GM18505 (cell line): ENCODE data around the gene IGSF6.
"Not testable (repeated sequence)": the region's sequence is repeated elsewhere in the genome, so short reads cannot be mapped to it uniquely, and the experiment has no call there.

ENCODE experiments used
- ATAC-seq: cut with Tn5 transposase; IDR thresholded peaks from one replicate; pipeline ENCODE4 v1.9.1; 2021; ENCODE audit not compliant: unreplicated experiment
- POLR2A ChIP-seq: IDR thresholded peaks from 4 replicates; pipeline ENCODE4 v1.6.1; 2011; ENCODE audit warnings: borderline replicate concordance; ENCODE audit not compliant: insufficient read depth, insufficient read length; ENCODE audit errors: extremely low read depth

IGSF6 gene

DNA sequence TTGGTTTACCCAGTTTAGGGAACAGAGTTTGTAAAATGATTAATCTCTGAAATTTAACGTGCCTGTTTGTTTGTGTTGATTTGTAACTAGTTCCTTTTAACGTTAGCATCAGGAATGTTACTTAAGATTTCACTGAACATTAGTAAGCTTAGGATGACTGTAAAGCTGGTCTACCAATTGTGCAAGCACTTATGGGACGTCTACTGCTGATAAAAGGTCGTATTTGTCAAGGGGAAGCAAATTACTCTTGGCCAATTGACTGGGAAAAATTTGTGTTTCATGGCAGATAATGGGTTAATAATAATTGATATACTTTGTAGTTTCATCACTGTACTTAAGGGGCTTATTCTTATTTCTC lies 41.2 kb downstream of the IGSF6 start:
- ATAC-seq: no peak
- no peak for TF ChIP-seq POLR2A

DNA sequence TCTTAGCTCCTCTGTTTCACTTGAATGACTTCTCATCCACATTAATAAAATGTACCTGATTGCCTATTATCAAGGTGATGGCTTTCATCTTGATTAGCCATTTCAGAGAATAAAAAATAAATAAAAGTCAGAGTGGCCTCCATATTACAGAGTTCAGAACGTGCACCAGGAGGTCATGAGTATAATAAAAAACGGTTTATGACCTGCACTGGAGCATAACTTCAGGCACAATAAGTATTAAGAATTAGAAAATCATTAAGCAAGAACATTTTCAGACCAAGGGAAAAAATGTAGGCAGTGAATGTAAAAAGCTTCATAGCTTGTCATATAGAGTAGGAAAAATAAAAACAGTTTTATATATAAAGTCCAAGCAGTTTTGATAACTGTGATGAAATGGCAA lies 41.6 kb downstream of the IGSF6 start:
- ATAC-seq: no peak
- no peak for TF ChIP-seq POLR2A

DNA sequence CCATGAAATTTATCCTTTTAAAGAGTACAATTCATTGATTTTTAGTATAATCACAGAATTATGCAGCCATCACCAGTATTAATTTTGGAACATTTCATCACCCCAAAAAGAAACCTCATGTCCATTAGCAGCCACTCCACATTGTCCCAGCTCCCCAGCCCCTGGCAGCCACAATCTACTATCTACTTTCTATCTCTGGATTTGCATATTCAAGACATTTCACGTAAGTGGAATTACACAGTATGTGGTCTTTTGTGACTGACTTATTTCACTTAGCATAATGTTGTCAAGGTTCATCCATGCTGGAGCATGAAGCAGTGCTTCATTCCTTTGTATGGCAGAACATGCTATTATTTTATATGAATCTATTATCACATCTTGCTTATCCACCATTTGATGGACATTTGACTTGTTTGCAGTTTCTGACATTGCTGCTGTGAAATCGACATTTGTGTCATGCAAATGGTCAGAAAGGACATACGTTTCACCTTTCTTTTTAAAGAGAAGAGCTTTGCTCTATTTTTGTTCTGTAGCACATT lies 42.3 kb downstream of the IGSF6 start:
- no peak for TF ChIP-seq POLR2A
- ATAC-seq: no peak

DNA sequence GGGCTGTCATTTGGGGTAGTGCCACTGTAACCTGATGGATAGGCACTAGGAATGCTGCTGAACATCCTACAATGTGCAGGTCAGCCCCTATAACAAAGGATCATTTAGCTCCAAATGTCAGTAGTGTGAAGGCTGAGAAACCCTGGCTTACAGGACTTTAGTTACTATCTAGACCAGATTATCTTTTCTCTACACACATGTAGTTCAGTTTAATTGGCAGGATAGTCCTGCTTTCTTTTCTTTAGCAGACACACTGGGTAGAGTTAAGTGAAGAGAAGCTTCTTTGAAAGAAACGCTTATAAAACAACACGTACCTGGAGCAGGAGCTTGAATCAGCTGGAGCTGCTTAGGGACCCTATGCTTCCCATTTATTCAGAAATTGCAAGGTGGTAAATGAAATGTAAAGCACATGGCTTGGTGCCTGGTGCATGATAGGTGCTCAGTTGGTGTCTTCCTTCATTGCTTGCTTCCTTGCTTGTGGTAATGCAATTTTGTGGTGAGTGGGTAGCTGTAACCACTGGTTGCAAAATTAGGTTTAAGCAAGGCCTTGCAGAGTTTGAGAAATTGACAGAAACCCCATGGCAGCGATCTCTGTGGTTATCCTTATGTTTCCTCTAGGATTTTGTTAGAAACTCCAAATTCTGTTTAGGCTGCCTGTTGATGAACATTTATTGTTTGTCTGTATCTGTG lies 43.6 kb downstream of the IGSF6 start:
- no peak for ATAC-seq
- TF ChIP-seq POLR2A: no peak

DNA sequence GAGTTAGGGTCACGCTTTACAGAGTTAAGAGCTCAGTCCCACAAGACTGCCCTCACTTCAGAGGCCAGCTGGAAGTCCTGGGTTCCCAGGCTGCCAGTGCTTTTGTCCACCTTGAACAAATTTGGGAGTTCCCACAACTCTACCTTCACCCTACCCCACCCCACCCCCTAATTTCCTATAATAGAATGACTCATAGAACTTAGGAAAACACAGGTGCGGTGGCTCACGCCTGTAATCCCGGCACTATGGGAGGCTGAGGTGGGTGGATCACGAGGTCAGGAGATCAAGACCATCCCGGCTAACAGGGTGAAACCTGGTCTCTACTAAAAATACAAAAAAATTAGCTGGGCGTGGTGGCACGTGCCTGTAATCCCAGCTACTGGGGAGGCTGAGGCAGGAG lies 46.6 kb downstream of the IGSF6 start:
- not testable (repeated sequence) for ATAC-seq

DNA sequence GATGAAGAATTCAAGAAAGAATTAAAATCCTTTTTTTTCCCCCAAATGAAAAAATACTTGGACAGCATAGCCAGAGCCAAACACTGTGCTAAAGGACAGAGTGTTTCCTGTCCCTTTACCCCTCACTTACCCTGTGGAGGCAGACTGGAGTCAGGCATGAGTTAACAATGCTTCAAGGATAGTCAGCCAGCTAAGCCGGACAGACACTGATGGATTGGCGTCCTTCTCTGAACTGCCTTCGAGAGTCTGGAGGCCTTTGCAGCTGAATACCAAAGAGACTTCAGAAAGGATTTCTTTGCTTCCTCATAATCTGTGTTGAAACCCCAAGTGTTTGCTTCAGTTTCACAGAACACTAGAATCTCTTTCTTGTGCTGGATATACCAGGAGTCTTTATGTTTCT lies 48.5 kb downstream of the IGSF6 start:
- TF ChIP-seq POLR2A: no peak
- ATAC-seq: no peak

DNA sequence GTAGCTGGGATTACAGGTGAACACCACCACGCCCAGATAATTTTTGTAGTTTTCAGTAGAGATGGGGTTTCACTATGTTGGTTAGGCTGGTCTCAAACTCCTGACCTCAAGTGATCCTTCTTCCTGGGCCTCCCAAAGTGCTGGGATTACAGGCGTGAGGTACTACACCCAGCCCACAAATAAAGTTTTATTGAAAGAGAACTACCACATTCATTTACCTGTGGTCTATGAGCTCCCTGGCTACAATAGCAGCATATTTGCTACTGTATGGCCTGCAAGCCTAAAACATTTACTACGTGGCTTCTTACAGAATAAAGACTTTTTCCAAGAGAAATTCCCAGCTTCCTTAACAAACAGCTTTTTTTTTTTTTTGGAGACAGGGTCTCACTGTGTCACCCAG lies 49.6 kb downstream of the IGSF6 start:
- no peak for ATAC-seq

DNA sequence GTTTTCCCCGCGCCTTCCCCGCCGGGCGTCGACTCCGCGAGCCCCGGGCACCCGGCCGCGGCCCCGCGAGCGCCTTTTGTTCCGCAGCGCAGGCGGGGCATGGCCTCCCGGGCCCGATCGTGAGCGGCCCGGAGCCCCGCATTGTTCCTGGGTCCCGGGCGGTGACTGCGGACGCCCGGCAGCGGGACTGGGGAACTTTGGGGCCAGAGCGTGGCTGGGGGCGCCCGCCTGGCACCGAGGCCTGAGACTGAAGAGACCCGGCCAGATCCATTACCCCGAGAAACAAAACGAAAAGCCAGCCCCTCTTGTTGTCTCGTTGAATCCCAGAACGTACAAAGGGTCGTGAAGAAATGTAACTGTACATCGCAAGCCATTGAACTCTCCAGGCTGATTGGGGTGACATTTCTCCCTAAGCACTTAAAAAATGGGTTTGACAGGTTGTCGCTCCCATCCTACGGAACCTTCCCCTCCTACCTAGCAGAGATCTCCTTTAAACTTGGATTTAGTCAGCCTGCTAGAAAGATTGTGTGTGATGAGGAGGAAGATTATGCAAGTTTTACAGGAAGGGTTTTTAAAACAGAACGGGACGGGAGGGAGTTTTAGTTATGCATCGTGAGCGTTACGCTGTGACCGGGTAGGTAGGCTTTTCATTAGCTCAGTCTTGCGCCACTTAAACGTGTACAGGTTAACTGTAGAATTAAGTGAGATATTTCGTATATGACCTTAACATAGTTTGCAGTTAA lies 52.2 kb downstream of the IGSF6 start:
- peak; percentile 31 for ATAC-seq
- TF ChIP-seq POLR2A: no peak

More for the DNA sequence above, 49.6 kb downstream of the IGSF6 start:
- no peak for TF ChIP-seq POLR2A

DNA sequence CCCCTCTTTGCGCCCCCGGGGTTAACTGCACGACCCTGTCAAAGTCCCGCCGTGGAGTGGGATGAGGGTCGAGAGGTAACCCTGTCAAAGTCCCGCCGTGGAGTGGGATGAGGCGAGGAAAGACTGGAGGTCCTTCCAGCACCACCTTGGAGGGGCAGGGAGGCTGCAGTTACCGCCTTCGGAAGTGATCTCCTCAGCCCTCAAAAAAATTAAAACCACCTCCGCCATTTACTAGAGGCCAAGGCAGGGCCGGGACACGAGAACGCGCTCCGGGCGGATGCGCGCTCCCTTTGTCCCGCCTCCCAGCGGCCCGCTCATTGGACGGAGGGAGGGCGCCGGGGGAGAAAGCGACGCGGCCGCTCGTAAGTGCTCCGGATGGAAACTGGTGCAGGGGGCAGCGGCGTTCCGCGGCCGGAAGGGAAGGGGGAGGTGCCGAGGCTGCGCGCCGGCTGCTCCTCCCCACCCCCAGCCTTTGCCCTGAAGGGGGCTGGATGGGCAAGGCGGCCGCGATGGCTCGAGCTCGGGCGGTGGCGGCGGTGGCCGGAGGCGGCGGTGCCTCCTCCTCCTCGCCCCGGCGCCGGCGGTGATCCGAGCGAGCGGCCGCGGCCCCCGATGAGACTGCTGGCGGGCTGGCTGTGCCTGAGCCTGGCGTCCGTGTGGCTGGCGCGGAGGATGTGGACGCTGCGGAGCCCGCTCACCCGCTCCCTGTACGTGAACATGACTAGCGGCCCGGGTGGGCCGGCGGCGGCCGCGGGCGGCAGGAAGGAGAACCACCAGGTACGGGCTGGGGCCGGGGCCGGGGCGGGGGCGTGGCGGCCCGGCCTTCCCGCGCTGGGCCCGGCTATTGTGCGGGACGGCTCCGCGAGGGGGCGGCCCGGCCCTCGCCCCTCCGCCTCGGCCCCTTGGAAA lies 53.0 kb downstream of the IGSF6 start, which contains the start of gene METTL9:
Gene METTL9 (plus strand): TSS at position 456 of the 909 bp plus-strand sequence. CDS start 157 bp downstream, at position 613.
- peak; percentile 89 for ATAC-seq
- peak; percentile 95 for TF ChIP-seq POLR2A

DNA sequence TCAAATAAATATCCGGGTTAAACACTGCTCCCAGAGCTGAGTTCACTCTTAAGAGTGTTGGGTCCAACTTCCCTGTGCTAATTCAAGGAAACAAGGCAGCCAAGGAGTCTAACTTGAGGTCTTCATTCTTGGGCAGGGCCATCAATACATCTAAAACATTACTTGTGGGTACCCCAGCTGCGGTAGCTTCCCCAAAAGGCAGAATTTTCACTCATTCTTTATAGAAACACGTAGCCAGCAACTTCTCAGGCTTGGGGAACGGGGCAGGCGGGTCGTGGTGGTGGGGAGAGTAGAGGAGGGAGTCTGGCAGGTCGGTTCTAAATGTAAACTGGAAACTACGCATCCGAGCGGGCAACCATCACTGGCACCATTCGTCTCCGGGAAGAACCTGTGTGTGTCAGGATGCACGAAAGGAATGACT lies 53.7 kb downstream of the IGSF6 start:
- TF ChIP-seq POLR2A: no peak
- no peak for ATAC-seq

DNA sequence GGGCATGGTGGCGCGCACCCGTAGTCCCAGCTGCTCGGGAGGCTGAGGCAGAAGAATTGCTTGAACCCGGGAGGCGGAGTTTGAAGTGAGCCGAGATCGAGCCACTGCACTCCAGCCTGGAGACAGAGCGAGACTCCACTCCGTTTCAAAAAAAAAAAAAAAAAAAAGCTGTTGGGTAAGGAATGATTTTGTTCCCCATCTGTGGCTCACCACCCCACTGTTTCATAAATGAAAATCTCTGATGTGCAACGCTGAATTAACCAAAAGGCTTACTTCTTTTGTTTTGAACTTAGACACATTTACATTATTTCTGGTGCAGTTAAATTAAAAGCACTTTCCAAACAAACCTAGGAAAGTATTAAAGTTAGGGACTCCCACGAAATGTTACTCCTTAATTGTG lies 54.2 kb downstream of the IGSF6 start:
- no peak for TF ChIP-seq POLR2A

DNA sequence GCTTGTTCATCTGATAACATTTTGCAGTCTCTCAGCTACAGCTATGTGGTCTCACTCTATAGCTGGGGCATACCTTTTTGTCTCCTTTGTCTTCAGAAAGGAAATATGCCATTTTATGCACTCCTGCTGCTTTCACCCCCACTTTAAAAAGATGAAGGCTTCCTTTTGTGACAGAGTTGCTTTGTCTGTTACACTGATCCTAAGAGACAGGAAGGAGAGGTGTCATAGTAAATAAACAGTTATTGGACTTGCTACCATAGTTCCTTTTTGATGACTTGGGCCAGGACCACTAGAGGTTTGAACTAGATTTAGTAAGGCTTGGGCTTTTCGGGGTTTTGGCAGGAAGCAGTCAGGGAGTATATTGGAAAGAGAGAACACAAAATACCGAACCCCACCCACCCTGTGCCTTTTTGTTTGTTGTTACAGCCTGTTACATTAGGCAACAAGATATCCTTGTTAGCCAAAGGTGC lies 54.8 kb downstream of the IGSF6 start:
- TF ChIP-seq POLR2A: no peak
- no peak for ATAC-seq

More for the DNA sequence above, 54.2 kb downstream of the IGSF6 start:
- no peak for ATAC-seq

DNA sequence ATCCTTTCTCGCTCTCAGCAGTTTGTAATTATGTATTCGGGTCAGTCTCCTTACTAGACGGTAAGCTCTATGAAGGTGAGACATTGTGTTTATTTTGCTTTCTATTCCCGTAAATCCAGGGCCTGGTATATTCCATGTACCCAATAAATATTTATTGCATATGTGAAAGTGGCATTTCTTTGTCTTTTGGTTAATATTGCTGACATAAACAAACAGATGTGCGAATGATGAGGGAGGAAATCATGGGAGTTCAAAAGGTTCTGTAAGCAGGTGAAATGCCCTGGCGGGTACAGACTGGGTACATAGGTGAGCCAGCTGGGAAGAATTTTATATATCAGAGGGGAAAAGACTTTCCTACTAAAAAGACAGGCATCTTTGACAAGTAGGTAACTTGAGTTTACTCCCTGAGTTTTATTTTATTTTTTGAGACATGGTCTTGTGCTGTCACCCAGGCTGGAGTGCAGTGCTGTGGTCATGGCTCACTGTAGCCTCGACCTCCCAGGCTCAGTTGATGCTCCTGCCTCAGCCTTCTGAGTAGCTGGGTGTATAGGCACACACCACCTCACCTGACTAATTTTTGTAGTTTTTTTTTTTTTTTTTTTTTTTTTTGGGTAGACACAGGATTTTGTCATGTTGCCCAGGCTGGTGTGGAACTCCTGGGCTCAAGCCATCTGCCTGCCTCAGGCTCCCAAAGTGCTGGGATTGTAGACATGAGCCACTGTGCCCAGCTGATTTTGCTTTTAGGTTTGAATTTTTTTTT lies 58.7 kb downstream of the IGSF6 start:
- no peak for TF ChIP-seq POLR2A
- no peak for ATAC-seq

DNA sequence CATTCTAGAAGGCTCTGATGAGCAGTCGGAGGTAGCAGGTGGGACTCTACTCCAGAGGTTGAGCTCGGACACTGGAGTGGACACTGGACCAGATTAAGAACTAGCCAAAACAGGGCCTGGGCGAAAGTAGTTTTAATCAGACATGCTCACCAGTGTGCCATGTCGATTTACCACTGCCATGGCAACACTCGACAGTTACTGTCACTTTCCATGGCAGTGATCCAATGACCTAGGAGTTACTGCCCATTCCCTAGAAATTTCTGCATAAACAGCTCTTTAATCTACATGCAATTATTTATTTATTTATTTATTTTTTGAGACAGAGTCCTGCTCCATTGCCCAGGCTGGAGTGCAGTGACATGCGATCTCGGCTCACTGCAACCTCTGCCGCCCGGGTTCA lies 60.2 kb downstream of the IGSF6 start:
- TF ChIP-seq POLR2A: no peak
- ATAC-seq: no peak
